NCI-H1694 treated with DMSO at 0.1 percent for 48 hours (cell line): ENCODE results near the gene RMC1.
"Not testable (repeated sequence)": the region's sequence is repeated elsewhere in the genome, so short reads cannot be mapped to it uniquely, and the experiment has no call there.

Source experiments
- DNase-seq: peaks from one replicate; lab custom pipeline; 2025; lab: John Stamatoyannopoulos, UW

RMC1 gene

GRCh38 chr18:23498117-23498516, 5.2 kb upstream of the RMC1 start:
- DNase-seq: no peak

DNA sequence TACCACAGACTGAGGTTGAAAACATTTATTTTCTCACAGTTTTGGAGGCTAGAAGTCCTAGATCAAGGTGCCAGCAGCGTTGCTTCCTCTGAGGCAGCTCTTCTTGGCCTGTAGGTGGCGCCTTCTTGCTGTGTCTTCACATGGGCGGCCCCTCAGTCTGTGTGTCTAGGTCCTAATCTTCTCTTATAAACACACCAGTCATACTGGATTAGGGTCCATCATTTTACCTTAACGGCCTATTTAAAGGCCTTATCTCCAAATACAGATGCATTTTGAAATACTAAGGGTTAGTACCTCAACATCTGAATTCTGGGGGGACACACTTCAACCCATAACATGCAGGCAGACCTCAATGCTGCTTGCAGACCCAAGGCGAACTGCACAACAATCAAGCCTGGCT, 4.4 kb upstream of the RMC1 start:
- peak; percentile 17 for DNase-seq

GRCh38 chr18:23499291-23499781, 4.0 kb upstream of the RMC1 start:
- DNase-seq: no peak

- DNase-seq: no peak
Measured at GRCh38 chr18:23501626-23502025, 1.7 kb upstream of the RMC1 start.

- DNase-seq: no peak
Measured at GRCh38 chr18:23502516-23503037, 734 bp upstream of the RMC1 start.

DNA sequence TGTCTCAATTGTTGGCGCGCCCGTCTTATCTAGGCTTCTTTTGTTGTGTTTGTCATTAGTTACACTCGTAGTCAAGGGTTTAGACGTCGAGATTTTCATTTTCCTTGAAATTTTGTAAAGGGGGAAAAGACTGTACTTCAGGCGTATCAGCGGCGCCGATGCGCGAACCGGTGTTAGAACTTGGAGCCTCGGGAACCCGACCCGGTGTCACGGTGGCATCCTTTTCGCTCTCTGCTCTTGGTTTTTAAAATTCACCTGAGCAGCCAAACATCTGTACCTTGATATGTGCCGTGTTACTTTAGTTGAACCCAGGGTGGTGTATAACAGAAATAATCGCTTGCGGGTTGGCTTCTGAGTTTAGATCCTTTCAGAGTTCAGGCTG, 643 bp downstream of the RMC1 start:
- DNase-seq: no peak

DNA sequence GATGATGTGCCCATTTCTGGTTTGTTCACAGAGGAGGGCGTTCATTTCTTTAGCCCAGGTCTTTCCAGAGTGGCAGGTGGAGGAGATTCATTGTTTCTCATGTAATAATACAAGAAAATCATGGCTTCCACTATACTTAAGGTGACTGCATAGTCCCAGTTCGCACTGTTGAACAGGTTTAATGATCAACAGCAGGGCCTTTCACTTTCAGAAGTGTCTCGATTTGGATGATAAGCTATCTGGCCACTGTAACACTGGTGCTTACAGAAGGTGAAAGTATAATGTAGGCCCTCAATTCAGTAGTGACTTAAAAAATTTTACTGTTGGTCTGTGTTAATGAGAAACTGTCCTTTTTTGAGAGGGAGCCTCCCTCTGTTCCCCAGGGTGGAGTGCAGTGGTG, 1.4 kb downstream of the RMC1 start:
- DNase-seq: no peak

GRCh38 chr18:23506393-23506792, 3.1 kb downstream of the RMC1 start:
- DNase-seq: no peak

GRCh38 chr18:23510923-23511322, 7.6 kb downstream of the RMC1 start:
- not testable (repeated sequence) for DNase-seq

- DNase-seq: not testable (repeated sequence)
Measured at GRCh38 chr18:23512216-23512615, 8.9 kb downstream of the RMC1 start.

- DNase-seq: no peak
Measured at GRCh38 chr18:23512641-23513040, 9.3 kb downstream of the RMC1 start.

DNA sequence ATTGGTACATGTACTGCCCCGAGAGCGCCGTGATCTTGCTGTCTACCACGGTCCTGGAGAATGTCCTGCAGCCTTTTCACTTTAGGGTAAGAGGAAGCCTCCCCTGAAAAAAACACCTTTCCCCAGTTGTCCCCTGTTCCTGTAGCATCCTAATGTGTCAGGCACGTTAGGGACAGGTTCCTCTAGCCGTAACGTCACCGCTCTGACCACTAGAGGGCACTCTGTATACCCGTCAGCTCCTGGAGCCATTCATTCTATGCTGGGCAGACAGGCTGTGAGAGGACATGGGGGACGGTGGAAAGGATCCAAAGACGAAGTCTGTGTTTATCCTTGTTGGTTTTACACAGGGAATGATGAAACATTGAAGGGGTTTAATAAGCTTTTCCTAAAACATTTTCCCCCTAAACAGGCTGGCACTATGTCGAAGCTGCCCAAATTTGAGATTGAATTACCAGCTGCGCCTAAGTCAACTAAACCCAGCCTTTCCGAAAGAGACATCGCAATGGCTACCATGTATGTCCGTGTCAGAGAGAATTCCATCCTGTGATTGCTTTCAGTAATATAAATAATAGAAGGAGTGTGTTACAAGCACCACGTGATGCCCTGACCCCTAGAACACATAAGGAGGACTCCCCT, 12.7 kb downstream of the RMC1 start:
- peak; percentile 51 for DNase-seq

GRCh38 chr18:23519734-23520133, 16.4 kb downstream of the RMC1 start:
- no peak for DNase-seq

DNA sequence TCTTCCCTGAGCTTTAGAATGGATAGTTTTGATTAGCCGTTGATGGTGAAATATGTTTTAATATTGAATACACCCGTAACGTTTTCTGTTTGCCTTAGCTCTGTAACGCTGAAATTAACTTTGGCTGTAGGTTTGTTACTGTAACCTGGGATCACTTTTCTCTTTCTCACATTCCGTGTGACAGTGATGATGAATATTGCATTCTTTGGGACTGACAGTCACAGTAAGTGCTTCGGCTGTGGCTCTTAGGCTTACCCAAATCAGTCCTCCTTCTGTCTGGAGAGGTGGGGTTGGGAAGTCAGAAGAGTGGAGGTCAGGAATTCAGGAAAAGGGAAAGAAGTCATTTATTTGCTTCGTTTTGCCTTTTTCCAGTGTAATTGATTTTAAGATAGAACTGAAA, 18.0 kb downstream of the RMC1 start:
- no peak for DNase-seq

- no peak for DNase-seq
Measured at GRCh38 chr18:23521907-23522306, 18.6 kb downstream of the RMC1 start.

DNA sequence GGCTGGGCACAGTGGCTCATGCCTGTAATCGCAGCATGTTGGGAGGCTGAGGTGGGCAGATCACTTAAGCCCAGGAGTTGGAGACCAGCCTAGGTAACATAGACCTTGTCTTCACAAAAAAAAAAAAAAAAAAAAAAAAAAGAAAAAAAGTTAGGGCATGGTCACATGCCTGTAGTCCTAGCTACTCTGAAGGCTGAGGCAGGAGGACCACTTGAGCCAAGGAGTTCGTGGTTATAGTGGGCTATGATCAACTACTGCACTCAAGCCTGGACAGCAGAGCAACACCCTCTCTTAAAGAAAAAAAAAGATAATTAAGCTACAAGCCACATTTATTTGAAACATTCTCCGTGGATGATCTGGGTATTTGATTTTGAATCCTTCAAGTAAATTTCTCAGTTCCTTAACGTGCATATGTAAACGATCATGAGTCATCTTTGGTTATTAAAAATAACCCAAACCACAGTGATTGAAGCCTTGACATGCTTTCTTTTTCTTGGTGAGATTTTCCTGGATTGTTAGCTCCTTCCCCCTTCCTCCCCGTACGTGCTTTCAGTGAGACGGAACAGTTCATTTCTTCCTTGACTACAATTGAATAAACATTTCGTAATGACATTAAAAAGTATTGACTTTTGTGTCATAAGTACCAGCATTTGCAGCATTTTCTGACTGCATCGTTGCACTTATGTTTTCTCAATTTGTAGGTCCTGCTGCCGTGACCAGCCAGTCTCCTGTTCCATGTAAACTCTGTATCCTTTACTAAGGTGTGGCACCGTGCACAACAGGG, 20.3 kb downstream of the RMC1 start:
- DNase-seq: no peak

GRCh38 chr18:23524213-23524707, 20.9 kb downstream of the RMC1 start:
- no peak for DNase-seq

DNA sequence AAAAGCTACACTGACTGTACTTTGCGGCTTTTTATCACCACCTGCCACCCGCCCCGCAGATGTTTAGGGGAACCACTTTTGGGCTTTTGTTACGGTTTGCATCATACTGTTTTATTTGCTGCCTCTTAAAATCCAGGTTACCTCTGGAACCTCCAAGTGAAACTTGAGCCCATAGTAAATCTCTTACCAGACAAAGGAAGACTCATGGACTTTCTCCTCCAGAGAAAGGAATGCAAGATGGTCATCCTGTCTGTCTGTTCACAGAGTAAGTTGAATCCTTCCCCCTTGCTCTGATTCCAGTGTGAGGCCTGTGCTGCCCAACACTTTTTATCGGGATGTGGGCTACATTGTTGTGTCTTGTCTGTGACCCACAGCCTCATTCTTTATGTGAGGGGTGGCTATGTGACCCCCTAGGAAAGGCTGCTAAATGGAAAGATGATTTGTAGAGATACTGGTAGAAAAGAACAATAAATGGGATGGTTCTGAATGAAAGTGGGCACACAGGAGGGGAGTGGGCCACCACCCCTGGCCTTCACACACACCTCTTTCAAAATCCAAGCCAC, 23.3 kb downstream of the RMC1 start:
- no peak for DNase-seq

GRCh38 chr18:23528580-23529472, 25.5 kb downstream of the RMC1 start:
- DNase-seq: no peak

- DNase-seq: no peak
Measured at GRCh38 chr18:23529604-23530003, 26.3 kb downstream of the RMC1 start.

- no peak for DNase-seq
Measured at GRCh38 chr18:23530195-23530594, 26.9 kb downstream of the RMC1 start.

DNA sequence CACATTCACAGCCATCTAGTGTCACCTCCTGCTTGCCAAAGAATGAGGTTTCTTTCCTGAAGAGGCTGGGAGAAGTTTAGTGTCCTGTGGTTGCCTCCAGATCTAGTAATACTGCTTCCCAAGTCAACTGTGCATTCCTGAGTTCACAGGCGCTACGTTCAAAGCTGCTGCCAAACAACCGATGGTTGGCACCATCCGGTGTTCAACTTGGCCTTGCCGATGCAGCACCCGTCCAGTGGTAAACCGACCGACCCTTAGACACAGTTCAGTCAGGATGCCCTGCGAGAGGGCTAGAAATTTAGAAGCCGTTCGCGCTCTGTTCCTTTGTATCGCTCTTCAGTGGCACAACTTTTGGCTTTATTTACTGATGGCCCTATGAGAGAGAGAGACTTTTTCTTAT, 28.6 kb downstream of the RMC1 start:
- DNase-seq: no peak
